ENCODE results near the gene FAM47E. TPM values are rescaled to one million over a fixed set of nuclear protein-coding genes. Genes with fewer than 3 reads are reported as not detected.
A peak's percentile ranks its signal among the peaks of the same experiment; 100 is the strongest.

The FAM47E gene
- total and polyA plus RNA-seq, 2 of the 13 experiments (the other 11 are each of a cell fraction or from before 2014, with no cell fraction given): 0.33 to 0.66 TPM

DNA sequence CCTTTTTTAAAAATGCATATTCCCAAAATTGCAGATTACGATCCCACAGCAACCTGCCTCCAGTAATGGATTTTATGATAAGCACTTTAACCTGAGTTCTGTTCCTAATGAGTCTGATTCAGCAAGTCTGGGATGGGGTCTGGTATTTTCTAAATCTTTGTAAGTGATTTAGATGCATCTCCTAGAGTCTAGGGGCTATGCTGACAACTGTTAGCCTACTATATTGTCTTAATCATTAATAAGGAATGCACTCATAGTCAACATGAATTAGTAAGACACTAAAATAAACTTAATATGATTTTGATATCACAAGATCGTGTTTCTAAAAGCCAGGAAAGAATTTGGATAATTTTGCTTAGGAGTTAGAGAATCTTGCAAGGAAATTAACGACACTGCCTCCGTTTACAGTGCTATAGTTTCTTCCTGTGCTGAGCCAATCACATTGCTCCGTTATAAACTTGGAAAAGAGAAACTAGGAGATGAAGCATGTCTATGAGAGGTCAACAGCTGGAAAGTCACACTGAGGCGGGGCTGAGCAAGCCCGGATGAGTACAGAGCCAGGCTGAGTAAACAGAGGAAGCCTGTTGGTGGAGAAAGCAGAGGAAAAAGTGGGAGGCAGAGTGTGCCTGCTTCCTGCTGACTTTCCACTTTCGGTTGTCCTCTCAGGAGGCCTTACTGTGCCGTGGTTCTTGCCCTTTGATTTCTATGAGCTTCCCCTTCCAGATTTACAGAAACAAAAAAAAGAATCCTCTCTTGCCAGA, 43.3 kb upstream of the FAM47E start (continued):
- TF ChIP-seq, protein P1, sequence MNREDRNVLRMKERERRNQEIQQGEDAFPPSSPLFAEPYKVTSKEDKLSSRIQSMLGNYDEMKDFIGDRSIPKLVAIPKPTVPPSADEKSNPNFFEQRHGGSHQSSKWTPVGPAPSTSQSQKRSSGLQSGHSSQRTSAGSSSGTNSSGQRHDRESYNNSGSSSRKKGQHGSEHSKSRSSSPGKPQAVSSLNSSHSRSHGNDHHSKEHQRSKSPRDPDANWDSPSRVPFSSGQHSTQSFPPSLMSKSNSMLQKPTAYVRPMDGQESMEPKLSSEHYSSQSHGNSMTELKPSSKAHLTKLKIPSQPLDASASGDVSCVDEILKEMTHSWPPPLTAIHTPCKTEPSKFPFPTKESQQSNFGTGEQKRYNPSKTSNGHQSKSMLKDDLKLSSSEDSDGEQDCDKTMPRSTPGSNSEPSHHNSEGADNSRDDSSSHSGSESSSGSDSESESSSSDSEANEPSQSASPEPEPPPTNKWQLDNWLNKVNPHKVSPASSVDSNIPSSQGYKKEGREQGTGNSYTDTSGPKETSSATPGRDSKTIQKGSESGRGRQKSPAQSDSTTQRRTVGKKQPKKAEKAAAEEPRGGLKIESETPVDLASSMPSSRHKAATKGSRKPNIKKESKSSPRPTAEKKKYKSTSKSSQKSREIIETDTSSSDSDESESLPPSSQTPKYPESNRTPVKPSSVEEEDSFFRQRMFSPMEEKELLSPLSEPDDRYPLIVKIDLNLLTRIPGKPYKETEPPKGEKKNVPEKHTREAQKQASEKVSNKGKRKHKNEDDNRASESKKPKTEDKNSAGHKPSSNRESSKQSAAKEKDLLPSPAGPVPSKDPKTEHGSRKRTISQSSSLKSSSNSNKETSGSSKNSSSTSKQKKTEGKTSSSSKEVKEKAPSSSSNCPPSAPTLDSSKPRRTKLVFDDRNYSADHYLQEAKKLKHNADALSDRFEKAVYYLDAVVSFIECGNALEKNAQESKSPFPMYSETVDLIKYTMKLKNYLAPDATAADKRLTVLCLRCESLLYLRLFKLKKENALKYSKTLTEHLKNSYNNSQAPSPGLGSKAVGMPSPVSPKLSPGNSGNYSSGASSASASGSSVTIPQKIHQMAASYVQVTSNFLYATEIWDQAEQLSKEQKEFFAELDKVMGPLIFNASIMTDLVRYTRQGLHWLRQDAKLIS (CRISPR knock-in tag; IDR thresholded peaks at IDR 0.05): no peak
- TF ChIP-seq, protein P2, sequence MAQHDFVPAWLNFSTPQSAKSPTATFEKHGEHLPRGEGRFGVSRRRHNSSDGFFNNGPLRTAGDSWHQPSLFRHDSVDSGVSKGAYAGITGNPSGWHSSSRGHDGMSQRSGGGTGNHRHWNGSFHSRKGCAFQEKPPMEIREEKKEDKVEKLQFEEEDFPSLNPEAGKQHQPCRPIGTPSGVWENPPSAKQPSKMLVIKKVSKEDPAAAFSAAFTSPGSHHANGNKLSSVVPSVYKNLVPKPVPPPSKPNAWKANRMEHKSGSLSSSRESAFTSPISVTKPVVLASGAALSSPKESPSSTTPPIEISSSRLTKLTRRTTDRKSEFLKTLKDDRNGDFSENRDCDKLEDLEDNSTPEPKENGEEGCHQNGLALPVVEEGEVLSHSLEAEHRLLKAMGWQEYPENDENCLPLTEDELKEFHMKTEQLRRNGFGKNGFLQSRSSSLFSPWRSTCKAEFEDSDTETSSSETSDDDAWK (CRISPR knock-in tag; IDR thresholded peaks at IDR 0.05): no peak
- TF ChIP-seq, protein P3, sequence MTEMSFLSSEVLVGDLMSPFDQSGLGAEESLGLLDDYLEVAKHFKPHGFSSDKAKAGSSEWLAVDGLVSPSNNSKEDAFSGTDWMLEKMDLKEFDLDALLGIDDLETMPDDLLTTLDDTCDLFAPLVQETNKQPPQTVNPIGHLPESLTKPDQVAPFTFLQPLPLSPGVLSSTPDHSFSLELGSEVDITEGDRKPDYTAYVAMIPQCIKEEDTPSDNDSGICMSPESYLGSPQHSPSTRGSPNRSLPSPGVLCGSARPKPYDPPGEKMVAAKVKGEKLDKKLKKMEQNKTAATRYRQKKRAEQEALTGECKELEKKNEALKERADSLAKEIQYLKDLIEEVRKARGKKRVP (CRISPR knock-in tag; IDR thresholded peaks at IDR 0.05): no peak
- TF ChIP-seq, protein P4, sequence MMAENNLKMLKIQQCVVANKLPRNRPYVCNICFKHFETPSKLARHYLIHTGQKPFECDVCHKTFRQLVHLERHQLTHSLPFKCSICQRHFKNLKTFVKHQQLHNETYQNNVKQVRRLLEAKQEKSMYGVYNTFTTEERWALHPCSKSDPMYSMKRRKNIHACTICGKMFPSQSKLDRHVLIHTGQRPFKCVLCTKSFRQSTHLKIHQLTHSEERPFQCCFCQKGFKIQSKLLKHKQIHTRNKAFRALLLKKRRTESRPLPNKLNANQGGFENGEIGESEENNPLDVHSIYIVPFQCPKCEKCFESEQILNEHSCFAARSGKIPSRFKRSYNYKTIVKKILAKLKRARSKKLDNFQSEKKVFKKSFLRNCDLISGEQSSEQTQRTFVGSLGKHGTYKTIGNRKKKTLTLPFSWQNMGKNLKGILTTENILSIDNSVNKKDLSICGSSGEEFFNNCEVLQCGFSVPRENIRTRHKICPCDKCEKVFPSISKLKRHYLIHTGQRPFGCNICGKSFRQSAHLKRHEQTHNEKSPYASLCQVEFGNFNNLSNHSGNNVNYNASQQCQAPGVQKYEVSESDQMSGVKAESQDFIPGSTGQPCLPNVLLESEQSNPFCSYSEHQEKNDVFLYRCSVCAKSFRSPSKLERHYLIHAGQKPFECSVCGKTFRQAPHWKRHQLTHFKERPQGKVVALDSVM (CRISPR knock-in tag; IDR thresholded peaks at IDR 0.05): no peak
- TF ChIP-seq, protein P5, sequence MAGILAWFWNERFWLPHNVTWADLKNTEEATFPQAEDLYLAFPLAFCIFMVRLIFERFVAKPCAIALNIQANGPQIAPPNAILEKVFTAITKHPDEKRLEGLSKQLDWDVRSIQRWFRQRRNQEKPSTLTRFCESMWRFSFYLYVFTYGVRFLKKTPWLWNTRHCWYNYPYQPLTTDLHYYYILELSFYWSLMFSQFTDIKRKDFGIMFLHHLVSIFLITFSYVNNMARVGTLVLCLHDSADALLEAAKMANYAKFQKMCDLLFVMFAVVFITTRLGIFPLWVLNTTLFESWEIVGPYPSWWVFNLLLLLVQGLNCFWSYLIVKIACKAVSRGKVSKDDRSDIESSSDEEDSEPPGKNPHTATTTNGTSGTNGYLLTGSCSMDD (CRISPR knock-in tag; IDR thresholded peaks at IDR 0.05): no peak
- TF ChIP-seq, protein P6, sequence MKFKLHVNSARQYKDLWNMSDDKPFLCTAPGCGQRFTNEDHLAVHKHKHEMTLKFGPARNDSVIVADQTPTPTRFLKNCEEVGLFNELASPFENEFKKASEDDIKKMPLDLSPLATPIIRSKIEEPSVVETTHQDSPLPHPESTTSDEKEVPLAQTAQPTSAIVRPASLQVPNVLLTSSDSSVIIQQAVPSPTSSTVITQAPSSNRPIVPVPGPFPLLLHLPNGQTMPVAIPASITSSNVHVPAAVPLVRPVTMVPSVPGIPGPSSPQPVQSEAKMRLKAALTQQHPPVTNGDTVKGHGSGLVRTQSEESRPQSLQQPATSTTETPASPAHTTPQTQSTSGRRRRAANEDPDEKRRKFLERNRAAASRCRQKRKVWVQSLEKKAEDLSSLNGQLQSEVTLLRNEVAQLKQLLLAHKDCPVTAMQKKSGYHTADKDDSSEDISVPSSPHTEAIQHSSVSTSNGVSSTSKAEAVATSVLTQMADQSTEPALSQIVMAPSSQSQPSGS (CRISPR knock-in tag; IDR thresholded peaks at IDR 0.05): 0 out of 2 replicates have a peak, but pooled peaks have one; percentile 50
- TF ChIP-seq NFYC (CRISPR knock-in tag; IDR thresholded peaks at IDR 0.05): peak; percentile 58
- TF ChIP-seq ZNF296 (CRISPR knock-in tag; conservative IDR thresholded peaks at IDR 0.05): no peak
- peak; percentile 26; the same call in 1 of the 2 replicates for TF ChIP-seq RCOR2 (CRISPR knock-in tag; IDR thresholded peaks at IDR 0.05)
- TF ChIP-seq, protein P7, sequence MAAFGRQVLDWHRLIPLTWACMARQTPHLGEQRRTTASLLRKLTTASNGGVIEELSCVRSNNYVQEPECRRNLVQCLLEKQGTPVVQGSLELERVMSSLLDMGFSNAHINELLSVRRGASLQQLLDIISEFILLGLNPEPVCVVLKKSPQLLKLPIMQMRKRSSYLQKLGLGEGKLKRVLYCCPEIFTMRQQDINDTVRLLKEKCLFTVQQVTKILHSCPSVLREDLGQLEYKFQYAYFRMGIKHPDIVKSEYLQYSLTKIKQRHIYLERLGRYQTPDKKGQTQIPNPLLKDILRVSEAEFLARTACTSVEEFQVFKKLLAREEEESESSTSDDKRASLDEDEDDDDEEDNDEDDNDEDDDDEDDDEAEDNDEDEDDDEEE (CRISPR knock-in tag; IDR thresholded peaks at IDR 0.05): no peak
- TF ChIP-seq ZNF253 (CRISPR knock-in tag; IDR thresholded peaks at IDR 0.05; ENCODE audit: borderline replicate concordance): no peak
- TF ChIP-seq THYN1 (CRISPR knock-in tag; IDR thresholded peaks at IDR 0.05; ENCODE audit: borderline replicate concordance, low read depth): no peak
- no peak for TF ChIP-seq ZNF496 (CRISPR knock-in tag; IDR thresholded peaks at IDR 0.05; ENCODE audit: insufficient replicate concordance)
- no peak for TF ChIP-seq ZNF615 (CRISPR knock-in tag; IDR thresholded peaks at IDR 0.05; ENCODE audit: borderline replicate concordance)
- TF ChIP-seq ATAD3A (CRISPR knock-in tag; IDR thresholded peaks at IDR 0.05): no peak
